Thoracic aorta (tissue), 2 donors: Measurements from ENCODE around the gene SYNJ1. TPM values are rescaled to one million over a fixed set of nuclear protein-coding genes. Genes with fewer than 3 reads are reported as not detected.
"Not testable (repeated sequence)": the region's sequence is repeated elsewhere in the genome, so short reads cannot be mapped to it uniquely, and the experiment has no call there.

Experiments
- ATAC-seq: fragments of 150-250 bp; one replicate; pipeline ENCODE4 v1.8.0; 2017; ENCODE audit warnings: low read depth; ENCODE audit not compliant: insufficient number of reproducible peaks, low FRiP score
- DNase-seq: peaks from one replicate; pipeline ENCODE4 v3.0.0-alpha.2; 2020; ENCODE audit warnings: low spot score
- H3K27ac ChIP-seq, 2 donors: fragments of 200-600 bp; sonication (generic); 1 replicate in 1 of 2; 2 replicates in 1 of 2; pipeline ENCODE4 v1.5.1; 2016; ENCODE audit warnings: mild to moderate bottlenecking in 2 of 2, moderate library complexity in 2 of 2
- H3K27me3 ChIP-seq: fragments of 200-600 bp; sonication (generic); replicated peaks from 2 replicates; pipeline ENCODE4 v1.6.0; 2016; ENCODE audit warnings: mild to moderate bottlenecking; ENCODE audit not compliant: insufficient read depth
- H3K36me3 ChIP-seq: fragments of 200-600 bp; sonication (generic); one replicate; pipeline ENCODE4 v1.5.1; 2016
- H3K4me1 ChIP-seq, 2 donors: fragments of 200-600 bp; sonication (generic); 1 replicate in 1 of 2; 2 replicates in 1 of 2; pipeline versions ENCODE4 v1.5.1 to v1.6.0; 2016; ENCODE audit warnings: low read depth in 2 of 2, mild to moderate bottlenecking in 1 of 2; ENCODE audit not compliant: control insufficient read depth in 1 of 2
- H3K4me3 ChIP-seq: fragments of 200-600 bp; sonication (generic); 2 replicates; pipeline ENCODE4 v1.5.1; 2016; ENCODE audit warnings: mild to moderate bottlenecking
- H3K9me3 ChIP-seq: fragments of 200-600 bp; sonication (generic); 2 replicates; pipeline ENCODE4 v1.5.1; 2016
- total RNA-seq, 2 donors: library from RNA; depleted of rRNA; stranded (reverse); fragments of >200 nt; gene quantifications; one replicate each; pipeline versions ENCODE4 v1.1.0 to v1.2.3, GENCODE V29; 2016
- TF ChIP-seq, protein P1 (sequence below): fragments of 200-600 bp; sonication (generic); IDR thresholded peaks from one replicate; pipeline ENCODE4 v1.5.1; 2019; ENCODE audit warnings: antibody characterized with exemption

The SYNJ1 gene
- total RNA-seq, 2 donors from 2014 or later: 10.6 to 19.4 TPM

GRCh38 chr21:32661026-32661782 lies 66.6 kb downstream of the SYNJ1 start:
- not testable (repeated sequence) for H3K27ac ChIP-seq, H3K4me1 ChIP-seq, H3K27me3 ChIP-seq, DNase-seq, H3K4me3 ChIP-seq, ATAC-seq
- peaks cover 46% of the 10 kb centered on the region for H3K36me3 ChIP-seq
- peaks cover 11% of the 10 kb centered on the region for H3K9me3 ChIP-seq

DNA sequence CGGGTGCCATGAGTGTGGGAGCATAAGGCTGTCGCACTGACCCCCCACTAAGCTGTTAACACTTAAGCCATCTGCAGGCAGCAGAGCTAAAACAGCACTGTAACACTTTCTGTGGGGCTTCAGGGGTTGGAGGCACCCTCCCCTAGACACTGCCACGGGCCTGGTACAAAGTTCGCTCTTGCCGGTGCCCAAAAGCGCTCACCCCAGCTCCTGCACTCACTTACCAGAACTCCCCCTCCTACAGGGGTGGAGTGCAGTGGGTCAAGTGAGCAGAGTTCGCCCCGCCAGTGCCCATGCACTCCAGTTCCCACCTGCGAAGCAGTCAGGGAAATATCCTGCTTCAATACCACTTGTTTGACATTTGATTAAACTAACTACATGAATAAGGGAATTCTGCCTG lies 69.3 kb downstream of the SYNJ1 start:
- DNase-seq (no peak), ATAC-seq (no peak)
- Histone ChIP-seq H3K36me3 (peaks cover 19% of the 10 kb centered on the region), H3K4me1 (no peaks in the 10 kb centered on the region), H3K9me3 (no peaks in the 10 kb centered on the region), H3K27me3 (no peaks in the 10 kb centered on the region), H3K27ac (no peak overlapping the region), H3K4me3 (no peak overlapping the region)
- TF ChIP-seq, protein P1, sequence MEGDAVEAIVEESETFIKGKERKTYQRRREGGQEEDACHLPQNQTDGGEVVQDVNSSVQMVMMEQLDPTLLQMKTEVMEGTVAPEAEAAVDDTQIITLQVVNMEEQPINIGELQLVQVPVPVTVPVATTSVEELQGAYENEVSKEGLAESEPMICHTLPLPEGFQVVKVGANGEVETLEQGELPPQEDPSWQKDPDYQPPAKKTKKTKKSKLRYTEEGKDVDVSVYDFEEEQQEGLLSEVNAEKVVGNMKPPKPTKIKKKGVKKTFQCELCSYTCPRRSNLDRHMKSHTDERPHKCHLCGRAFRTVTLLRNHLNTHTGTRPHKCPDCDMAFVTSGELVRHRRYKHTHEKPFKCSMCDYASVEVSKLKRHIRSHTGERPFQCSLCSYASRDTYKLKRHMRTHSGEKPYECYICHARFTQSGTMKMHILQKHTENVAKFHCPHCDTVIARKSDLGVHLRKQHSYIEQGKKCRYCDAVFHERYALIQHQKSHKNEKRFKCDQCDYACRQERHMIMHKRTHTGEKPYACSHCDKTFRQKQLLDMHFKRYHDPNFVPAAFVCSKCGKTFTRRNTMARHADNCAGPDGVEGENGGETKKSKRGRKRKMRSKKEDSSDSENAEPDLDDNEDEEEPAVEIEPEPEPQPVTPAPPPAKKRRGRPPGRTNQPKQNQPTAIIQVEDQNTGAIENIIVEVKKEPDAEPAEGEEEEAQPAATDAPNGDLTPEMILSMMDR: no peak

GRCh38 chr21:32653326-32653901 lies 74.4 kb downstream of the SYNJ1 start:
- no peak overlapping the region for H3K4me3 ChIP-seq
- TF ChIP-seq, protein P1: no peak
- no peaks in the 10 kb centered on the region for H3K4me1 ChIP-seq
- ATAC-seq (no peak), DNase-seq (no peak)
- peaks cover 19% of the 10 kb centered on the region for H3K36me3 ChIP-seq
- H3K9me3 ChIP-seq: no peaks in the 10 kb centered on the region
- no peaks in the 10 kb centered on the region for H3K27me3 ChIP-seq
- no peak overlapping the region for H3K27ac ChIP-seq

- ATAC-seq (no peak), DNase-seq (no peak)
- no peaks in the 10 kb centered on the region for H3K9me3 ChIP-seq
- no peak overlapping the region for H3K4me3 ChIP-seq
- no peaks in the 10 kb centered on the region for H3K27me3 ChIP-seq
- peaks cover 26% of the 10 kb centered on the region for H3K36me3 ChIP-seq
- no peak overlapping the region for H3K27ac ChIP-seq
- TF ChIP-seq, protein P1: no peak
- H3K4me1 ChIP-seq: no peaks in the 10 kb centered on the region
Observed at GRCh38 chr21:32648165-32648564, 79.6 kb downstream of the SYNJ1 start.

GRCh38 chr21:32645261-32646182 lies 82.3 kb downstream of the SYNJ1 start:
- Histone ChIP-seq H3K27ac (no peak overlapping the region), H3K4me3 (no peak overlapping the region), H3K4me1 (no peaks in the 10 kb centered on the region), H3K9me3 (no peaks in the 10 kb centered on the region), H3K36me3 (peaks cover 30% of the 10 kb centered on the region), H3K27me3 (no peaks in the 10 kb centered on the region)
- DNase-seq (no peak), ATAC-seq (no peak)
- TF ChIP-seq, protein P1: no peak
